HG03565 (cell line): ENCODE measurements around the gene STK38L.

Experiments used
- ATAC-seq: cut with Tn5 transposase; IDR thresholded peaks from one replicate; pipeline ENCODE4 v1.9.1; 2021; ENCODE audit warnings: mild to moderate bottlenecking, moderate library complexity; ENCODE audit not compliant: unreplicated experiment

The STK38L gene

GRCh38 chr12:27273114-27273513, 29.0 kb downstream of the STK38L start:
- no peak for ATAC-seq

GRCh38 chr12:27274706-27275105, 30.6 kb downstream of the STK38L start:
- no peak for ATAC-seq

- ATAC-seq, result no peak
Measured at GRCh38 chr12:27276275-27276674, 32.2 kb downstream of the STK38L start.

- peak; percentile 85 for ATAC-seq
Measured at GRCh38 chr12:27277846-27278260, 33.8 kb downstream of the STK38L start.

GRCh38 chr12:27279826-27280225, 35.7 kb downstream of the STK38L start:
- ATAC-seq, result no peak

GRCh38 chr12:27280412-27280811, 36.3 kb downstream of the STK38L start:
- ATAC-seq, result no peak

- no peak for ATAC-seq
Measured at GRCh38 chr12:27282754-27283153, 38.7 kb downstream of the STK38L start.

- ATAC-seq, result no peak
Measured at GRCh38 chr12:27284021-27284420, 39.9 kb downstream of the STK38L start.

GRCh38 chr12:27284751-27285150, 40.7 kb downstream of the STK38L start:
- peak; percentile 68 for ATAC-seq

- no peak for ATAC-seq
Measured at GRCh38 chr12:27285403-27285802, 41.3 kb downstream of the STK38L start.

- no peak for ATAC-seq
Measured at GRCh38 chr12:27289414-27289813, 45.3 kb downstream of the STK38L start.

- ATAC-seq, result no peak
Measured at GRCh38 chr12:27290501-27291168, 46.5 kb downstream of the STK38L start.

- ATAC-seq, result no peak
Measured at GRCh38 chr12:27291862-27292261, 47.8 kb downstream of the STK38L start.

GRCh38 chr12:27292718-27293117, 48.6 kb downstream of the STK38L start:
- no peak for ATAC-seq

GRCh38 chr12:27293463-27293862, 49.4 kb downstream of the STK38L start:
- ATAC-seq, result no peak

GRCh38 chr12:27296674-27297073, 52.6 kb downstream of the STK38L start:
- ATAC-seq, result no peak

GRCh38 chr12:27297566-27297965, 53.5 kb downstream of the STK38L start:
- ATAC-seq, result no peak

- no peak for ATAC-seq
Measured at GRCh38 chr12:27299102-27299501, 55.0 kb downstream of the STK38L start.

- ATAC-seq, result no peak
Measured at GRCh38 chr12:27300226-27300625, 56.1 kb downstream of the STK38L start.

- no peak for ATAC-seq
Measured at GRCh38 chr12:27303139-27304111, 59.3 kb downstream of the STK38L start.

- ATAC-seq, result no peak
Measured at GRCh38 chr12:27304856-27305255, 60.8 kb downstream of the STK38L start.
